Measurements from ENCODE around the gene SH3GL1. TPM values are rescaled to one million over a fixed set of nuclear protein-coding genes. Genes with fewer than 3 reads are reported as not detected.
A peak's percentile ranks its signal among the peaks of the same experiment; 100 is the strongest.

The SH3GL1 gene
- total and polyA plus RNA-seq, 9 of the 15 experiments (the other 6 are each of a cell fraction or from before 2014, with no cell fraction given): 1.7 to 75.3 (median 25.7) TPM

DNA sequence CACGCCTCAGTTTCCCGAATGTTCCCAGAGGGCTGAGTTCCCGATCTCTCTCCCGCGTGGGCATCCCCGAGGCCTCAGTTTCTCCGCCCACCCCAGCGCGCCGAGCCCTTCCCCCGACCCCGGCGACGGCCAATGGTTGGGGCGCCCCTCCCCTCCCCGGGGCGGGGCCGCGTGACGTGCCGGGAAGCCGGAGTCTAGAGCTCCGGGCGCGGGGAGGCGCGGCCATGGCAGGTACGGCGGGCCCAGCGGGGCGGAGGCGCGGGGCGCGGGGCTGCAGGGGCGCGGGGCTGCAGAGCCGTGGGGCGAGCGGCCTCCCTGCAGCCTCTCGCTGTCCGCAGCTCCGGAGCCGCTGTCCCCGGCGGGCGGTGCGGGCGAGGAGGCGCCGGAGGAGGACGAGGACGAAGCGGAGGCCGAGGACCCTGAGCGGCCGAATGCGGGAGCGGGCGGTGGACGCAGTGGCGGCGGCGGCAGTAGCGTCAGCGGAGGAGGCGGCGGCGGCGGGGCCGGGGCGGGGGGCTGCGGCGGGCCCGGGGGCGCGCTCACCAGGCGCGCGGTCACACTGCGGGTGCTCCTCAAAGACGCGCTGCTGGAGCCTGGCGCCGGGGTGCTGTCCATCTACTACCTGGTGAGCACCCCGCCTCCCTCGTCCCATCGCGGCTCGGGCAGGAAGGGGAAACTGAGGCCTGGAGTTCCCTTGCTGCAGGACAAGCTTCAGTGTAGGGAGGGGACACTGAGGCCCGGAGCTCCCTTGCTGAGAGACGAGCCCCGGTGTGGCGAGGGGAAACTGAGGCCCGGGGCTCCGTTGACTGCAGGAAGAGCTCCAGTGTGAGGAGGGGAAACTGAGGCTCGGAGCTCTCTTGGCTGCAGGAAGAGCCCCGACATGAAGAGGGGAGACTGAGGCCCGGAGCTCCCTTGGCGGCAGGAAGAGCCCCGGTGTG is 56.7 kb downstream of the SH3GL1 start, which contains the start of gene MPND (continued):
- no peak for TF ChIP-seq CBX2 (IDR thresholded peaks at IDR 0.05; ENCODE audit: insufficient read depth, low read length, poor library complexity, severe bottlenecking)
- no peak for TF ChIP-seq RBM17 (IDR thresholded peaks at IDR 0.05; ENCODE audit: borderline replicate concordance, low read depth, low read length)
- TF ChIP-seq SREBF2 (CRISPR knock-in tag; IDR thresholded peaks at IDR 0.05): no peak
- no peak for TF ChIP-seq CBX8 (IDR thresholded peaks at IDR 0.05; ENCODE audit: borderline replicate concordance, extremely low read depth, low read depth, low read length, poor library complexity, severe bottlenecking)
- TF ChIP-seq SAFB (IDR thresholded peaks at IDR 0.05; ENCODE audit: borderline replicate concordance, low read depth, low read length): no peak
- TF ChIP-seq CEBPG (CRISPR knock-in tag; IDR thresholded peaks at IDR 0.05): no peak
- no peak for TF ChIP-seq CEBPG (tag; conservative IDR thresholded peaks at IDR 0.05 in 1 of 2, IDR thresholded peaks at IDR 0.05 in 1 of 2)
- TF ChIP-seq, protein P1, sequence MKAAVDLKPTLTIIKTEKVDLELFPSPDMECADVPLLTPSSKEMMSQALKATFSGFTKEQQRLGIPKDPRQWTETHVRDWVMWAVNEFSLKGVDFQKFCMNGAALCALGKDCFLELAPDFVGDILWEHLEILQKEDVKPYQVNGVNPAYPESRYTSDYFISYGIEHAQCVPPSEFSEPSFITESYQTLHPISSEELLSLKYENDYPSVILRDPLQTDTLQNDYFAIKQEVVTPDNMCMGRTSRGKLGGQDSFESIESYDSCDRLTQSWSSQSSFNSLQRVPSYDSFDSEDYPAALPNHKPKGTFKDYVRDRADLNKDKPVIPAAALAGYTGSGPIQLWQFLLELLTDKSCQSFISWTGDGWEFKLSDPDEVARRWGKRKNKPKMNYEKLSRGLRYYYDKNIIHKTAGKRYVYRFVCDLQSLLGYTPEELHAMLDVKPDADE (conservative IDR thresholded peaks at IDR 0.05; ENCODE audit: control insufficient read depth, low read depth, low read length): no peak
- TF ChIP-seq, protein P2, sequence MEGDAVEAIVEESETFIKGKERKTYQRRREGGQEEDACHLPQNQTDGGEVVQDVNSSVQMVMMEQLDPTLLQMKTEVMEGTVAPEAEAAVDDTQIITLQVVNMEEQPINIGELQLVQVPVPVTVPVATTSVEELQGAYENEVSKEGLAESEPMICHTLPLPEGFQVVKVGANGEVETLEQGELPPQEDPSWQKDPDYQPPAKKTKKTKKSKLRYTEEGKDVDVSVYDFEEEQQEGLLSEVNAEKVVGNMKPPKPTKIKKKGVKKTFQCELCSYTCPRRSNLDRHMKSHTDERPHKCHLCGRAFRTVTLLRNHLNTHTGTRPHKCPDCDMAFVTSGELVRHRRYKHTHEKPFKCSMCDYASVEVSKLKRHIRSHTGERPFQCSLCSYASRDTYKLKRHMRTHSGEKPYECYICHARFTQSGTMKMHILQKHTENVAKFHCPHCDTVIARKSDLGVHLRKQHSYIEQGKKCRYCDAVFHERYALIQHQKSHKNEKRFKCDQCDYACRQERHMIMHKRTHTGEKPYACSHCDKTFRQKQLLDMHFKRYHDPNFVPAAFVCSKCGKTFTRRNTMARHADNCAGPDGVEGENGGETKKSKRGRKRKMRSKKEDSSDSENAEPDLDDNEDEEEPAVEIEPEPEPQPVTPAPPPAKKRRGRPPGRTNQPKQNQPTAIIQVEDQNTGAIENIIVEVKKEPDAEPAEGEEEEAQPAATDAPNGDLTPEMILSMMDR (IDR thresholded peaks at IDR 0.05 in 2 of 3, conservative IDR thresholded peaks at IDR 0.05 in 1 of 3; ENCODE audit: insufficient read depth in 2 of 3, low read depth in 1 of 3, low read length in 3 of 3): no peak
- TF ChIP-seq ZNF699 (CRISPR knock-in tag; IDR thresholded peaks at IDR 0.05; ENCODE audit: insufficient replicate concordance): no peak
- no peak for TF ChIP-seq EZH2 (IDR thresholded peaks at IDR 0.05; ENCODE audit: borderline replicate concordance, low read depth, low read length)
- TF ChIP-seq ZNF12 (CRISPR knock-in tag; IDR thresholded peaks at IDR 0.05): no peak
- TF ChIP-seq POLR2AphosphoS2 (IDR thresholded peaks at IDR 0.05; ENCODE audit: low read length): no peak
- TF ChIP-seq, protein P3, sequence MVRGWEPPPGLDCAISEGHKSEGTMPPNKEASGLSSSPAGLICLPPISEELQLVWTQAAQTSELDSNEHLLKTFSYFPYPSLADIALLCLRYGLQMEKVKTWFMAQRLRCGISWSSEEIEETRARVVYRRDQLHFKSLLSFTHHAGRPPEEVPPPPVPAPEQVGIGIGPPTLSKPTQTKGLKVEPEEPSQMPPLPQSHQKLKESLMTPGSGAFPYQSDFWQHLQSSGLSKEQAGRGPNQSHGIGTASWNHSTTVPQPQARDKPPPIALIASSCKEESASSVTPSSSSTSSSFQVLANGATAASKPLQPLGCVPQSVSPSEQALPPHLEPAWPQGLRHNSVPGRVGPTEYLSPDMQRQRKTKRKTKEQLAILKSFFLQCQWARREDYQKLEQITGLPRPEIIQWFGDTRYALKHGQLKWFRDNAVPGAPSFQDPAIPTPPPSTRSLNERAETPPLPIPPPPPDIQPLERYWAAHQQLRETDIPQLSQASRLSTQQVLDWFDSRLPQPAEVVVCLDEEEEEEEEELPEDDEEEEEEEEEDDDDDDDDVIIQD (CRISPR knock-in tag; IDR thresholded peaks at IDR 0.05): no peak
- TF ChIP-seq KHSRP (IDR thresholded peaks at IDR 0.05): no peak
- TF ChIP-seq EP400 (IDR thresholded peaks at IDR 0.05): peak; percentile 4; the same call in 1 of the 2 replicates
- no peak for TF ChIP-seq ZFP30 (CRISPR knock-in tag; IDR thresholded peaks at IDR 0.05; ENCODE audit: borderline replicate concordance)
- TF ChIP-seq JUND (IDR thresholded peaks at IDR 0.05; ENCODE audit: borderline replicate concordance, low read depth, low read length): no peak
- TF ChIP-seq JUND (tag; IDR thresholded peaks at IDR 0.05; ENCODE audit: borderline replicate concordance, low read depth, low read length): no peak
- TF ChIP-seq, protein P4, sequence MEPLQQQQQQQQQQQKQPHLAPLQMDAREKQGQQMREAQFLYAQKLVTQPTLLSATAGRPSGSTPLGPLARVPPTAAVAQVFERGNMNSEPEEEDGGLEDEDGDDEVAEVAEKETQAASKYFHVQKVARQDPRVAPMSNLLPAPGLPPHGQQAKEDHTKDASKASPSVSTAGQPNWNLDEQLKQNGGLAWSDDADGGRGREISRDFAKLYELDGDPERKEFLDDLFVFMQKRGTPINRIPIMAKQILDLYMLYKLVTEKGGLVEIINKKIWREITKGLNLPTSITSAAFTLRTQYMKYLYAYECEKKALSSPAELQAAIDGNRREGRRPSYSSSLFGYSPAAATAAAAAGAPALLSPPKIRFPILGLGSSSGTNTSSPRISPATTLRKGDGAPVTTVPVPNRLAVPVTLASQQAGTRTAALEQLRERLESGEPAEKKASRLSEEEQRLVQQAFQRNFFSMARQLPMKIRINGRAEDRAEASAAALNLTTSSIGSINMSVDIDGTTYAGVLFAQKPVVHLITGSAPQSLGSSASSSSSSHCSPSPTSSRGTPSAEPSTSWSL (CRISPR knock-in tag; IDR thresholded peaks at IDR 0.05; ENCODE audit: borderline replicate concordance): 0 out of 2 replicates have a peak, but pooled peaks have one; percentile 11

Measured in K562 (cell line).